ENCODE measurements around the gene CAMK2N1.

The CAMK2N1 gene

DNA sequence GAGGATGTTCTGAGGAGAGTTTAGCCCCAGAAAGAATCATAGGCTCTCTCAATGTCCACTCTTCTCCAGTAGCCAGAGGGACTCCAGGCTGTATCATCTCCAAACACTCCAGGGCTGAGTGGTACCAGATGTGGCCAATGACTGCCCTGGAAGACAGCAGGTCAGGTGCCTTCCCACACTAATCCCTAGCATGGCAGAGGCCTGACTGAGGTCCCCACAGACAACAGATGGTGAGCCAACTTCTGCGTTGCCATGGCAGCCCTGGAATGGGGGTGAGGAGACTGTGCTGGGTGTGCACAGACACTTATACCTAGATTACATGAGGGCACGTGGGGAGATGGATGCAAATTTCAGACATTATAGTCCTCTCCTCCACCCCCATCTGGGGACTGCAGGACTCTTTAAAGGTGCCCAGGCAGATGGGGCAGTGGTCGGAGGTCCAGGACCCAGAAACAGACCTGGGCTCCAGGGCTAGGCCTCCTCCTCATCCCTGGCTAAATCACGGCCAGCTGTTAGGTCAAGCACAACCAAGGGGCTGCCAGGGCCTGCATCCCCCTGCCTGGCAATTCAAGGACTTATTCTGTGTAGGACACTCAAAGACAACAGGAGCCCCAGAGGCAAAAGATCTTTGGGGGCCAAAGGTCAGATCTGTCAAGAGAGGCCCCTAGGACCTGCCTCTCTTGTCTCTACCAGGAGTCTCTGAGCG, 42.9 kb downstream of the CAMK2N1 start:
- DNase-seq, result no peak

DNA sequence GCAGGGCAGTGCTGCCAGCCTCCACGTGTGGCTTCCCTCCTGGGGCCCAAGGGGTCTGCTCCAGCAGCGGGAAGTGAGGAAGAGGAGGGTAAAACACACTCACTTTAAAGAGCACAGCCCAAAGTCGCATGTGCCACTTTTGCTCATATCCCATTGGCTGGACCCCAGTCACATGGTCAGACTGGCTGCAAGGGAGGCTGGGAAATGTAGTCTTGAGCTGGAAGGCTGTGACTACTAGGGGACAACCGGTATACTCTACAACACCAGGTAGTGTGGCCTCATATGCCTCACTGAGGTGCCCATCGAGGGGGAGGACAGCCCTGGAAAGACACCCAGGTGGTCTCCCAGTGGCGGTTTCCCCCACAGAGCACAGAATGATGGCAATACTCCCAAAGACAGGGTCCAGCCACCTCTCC, 45.2 kb downstream of the CAMK2N1 start:
- no peak for DNase-seq

DNA sequence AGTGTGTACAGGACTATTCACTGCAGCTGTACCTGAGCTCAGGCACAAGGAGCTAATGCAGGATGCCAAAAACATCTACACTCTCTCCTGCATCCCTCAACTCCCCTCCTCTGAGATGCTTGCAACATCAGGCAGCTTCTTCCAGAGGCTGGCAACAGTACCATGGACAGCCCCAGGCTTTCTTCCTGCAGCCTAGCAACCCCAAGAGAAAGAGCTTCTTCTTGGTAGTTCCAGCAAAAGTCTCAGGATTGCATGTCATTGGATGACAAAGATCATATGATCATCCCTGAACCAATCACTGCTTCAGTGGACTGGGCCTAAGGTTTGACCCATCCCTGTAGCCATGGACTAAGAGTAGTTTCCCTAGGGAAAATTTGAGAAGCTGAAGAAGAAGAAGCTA, 46.7 kb downstream of the CAMK2N1 start:
- DNase-seq, result no peak

DNA sequence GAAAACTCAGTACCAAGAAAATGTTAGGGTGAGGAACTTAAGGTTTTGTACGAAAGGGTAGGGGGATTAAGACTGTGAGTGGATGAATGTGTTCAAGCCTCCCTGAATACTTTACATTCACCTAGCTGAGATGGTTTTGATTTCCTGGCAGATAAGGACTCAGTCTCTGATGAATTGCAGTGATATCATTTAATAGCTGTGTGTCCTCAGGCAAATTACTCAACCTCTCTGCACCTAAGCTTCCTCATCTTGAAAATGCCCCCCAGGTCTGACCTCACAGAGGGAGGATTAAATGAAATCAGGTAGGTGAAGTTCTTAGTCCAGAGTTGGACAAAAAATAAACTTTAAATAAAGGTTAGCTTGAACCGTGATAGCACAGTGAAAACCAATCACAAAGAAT, 48.4 kb downstream of the CAMK2N1 start:
- DNase-seq, result no peak

DNA sequence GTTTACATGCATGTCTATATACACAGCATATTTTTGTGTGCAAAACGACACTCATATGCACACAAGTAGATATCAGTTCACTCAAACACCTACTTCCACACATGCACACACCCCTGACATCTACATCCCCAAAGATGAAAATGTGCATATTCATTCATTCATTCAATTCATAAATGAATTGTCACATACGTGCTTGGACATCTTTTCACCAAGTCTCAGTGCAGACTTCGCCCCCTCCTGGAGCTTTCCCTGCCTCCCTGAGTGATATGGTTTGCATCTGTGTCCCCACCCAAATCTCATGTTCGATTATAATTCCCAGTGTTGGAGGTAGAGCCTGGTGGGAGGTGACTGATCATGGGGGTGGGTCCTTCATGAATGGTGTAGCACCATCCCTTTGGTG, 53.1 kb downstream of the CAMK2N1 start:
- DNase-seq, result no peak

Measured in NCI-H2029 treated with DMSO at 0.1 percent for 48 hours (cell line).